B cell (primary cell): Measurements from ENCODE around the gene TBC1D21. TPM values are rescaled to one million over a fixed set of nuclear protein-coding genes. Genes with fewer than 3 reads are reported as not detected.

Experiments
- ATAC-seq: fragments of 200-7000 bp; cut with Tn5 transposase; one replicate; pipeline ENCODE4 v1.10.0; 2021; ENCODE audit warnings: low read depth, mild to moderate bottlenecking, moderate number of reproducible peaks, moderate library complexity
- CTCF ChIA-PET: fragments of 350-600 bp; sonication (Branson Sonifier 250); formaldehyde crosslinking; loops from one replicate; lab custom pipeline; 2021; ENCODE audit warnings: antibody characterized with exemption, inconsistent platforms; lab: Charles Lee
- POLR2A ChIA-PET: fragments of 350-600 bp; sonication (Branson Sonifier 250); formaldehyde crosslinking; loops from one replicate; lab custom pipeline; 2021; ENCODE audit warnings: antibody characterized with exemption; lab: Charles Lee
- DNase-seq: peaks from one replicate; pipeline ENCODE4 v3.0.0; 2013
- H2AFZ ChIP-seq: 2 replicates; pipeline ENCODE4 v1.6.1; 2012; ENCODE audit warnings: mild to moderate bottlenecking, low read depth, low read length; ENCODE audit not compliant: insufficient read depth, poor library complexity, severe bottlenecking
- H3K27ac ChIP-seq, 2 donors: 1 replicate in 1 of 2; 2 replicates in 1 of 2; pipeline ENCODE4 v1.5.1; 2012 to 2013; ENCODE audit warnings: low read length in 2 of 2, mild to moderate bottlenecking in 2 of 2, moderate library complexity in 1 of 2
- H3K27me3 ChIP-seq, 4 experiments: fragments of 200-600 bp in 1 of 4; sonication (generic) in 1 of 4; replicated peaks in 1 of 4; 1 replicate in 2 of 4; 2 replicates in 2 of 4; pipeline versions ENCODE4 v1.6.1 to v1.7.0; 2013 to 2016; ENCODE audit warnings: low read length in 3 of 4, mild to moderate bottlenecking in 2 of 4, mixed read lengths in 1 of 4, moderate library complexity in 1 of 4; ENCODE audit not compliant: insufficient read depth in 4 of 4, control insufficient read depth in 3 of 4; ENCODE audit errors: control extremely low read depth in 1 of 4
- H3K36me3 ChIP-seq, 2 experiments: replicated peaks in 1 of 2; 1 replicate in 1 of 2; 2 replicates in 1 of 2; pipeline versions ENCODE4 v1.6.1 to v1.7.1; 2013; ENCODE audit warnings: low read length in 1 of 2; ENCODE audit not compliant: insufficient read depth in 2 of 2, control insufficient read depth in 1 of 2; ENCODE audit errors: control extremely low read depth in 1 of 2, extremely low read depth in 1 of 2
- H3K4me1 ChIP-seq, 2 donors: fragments of 200-600 bp in 1 of 2; sonication (generic) in 1 of 2; 1 replicate in 1 of 2; 2 replicates in 1 of 2; pipeline versions ENCODE4 v1.5.1 to v1.6.1; 2013 to 2017; ENCODE audit warnings: low read length in 2 of 2; ENCODE audit not compliant: control insufficient read depth in 2 of 2, insufficient read depth in 2 of 2
- H3K4me2 ChIP-seq: replicated peaks from 2 replicates; pipeline ENCODE3; 2012; ENCODE audit warnings: mild to moderate bottlenecking, low read depth, low read length; ENCODE audit not compliant: poor library complexity, severe bottlenecking
- H3K4me3 ChIP-seq, 5 experiments: fragments of 200-600 bp in 1 of 5; sonication (generic) in 1 of 5; 1 replicate in 3 of 5; 2 replicates in 2 of 5; pipeline versions ENCODE4 v1.5.1 to v1.7.0; 2011 to 2016; ENCODE audit warnings: low read length in 4 of 5, mild to moderate bottlenecking in 4 of 5, low read depth in 2 of 5, control low read depth in 1 of 5, moderate library complexity in 1 of 5; ENCODE audit not compliant: insufficient read depth in 1 of 5; ENCODE audit errors: control extremely low read depth in 1 of 5, extremely low read depth in 1 of 5
- H3K79me2 ChIP-seq: fragments of 200-600 bp; sonication (generic); one replicate; pipeline ENCODE4 v1.6.0; 2016; ENCODE audit warnings: low read length; ENCODE audit not compliant: control insufficient read depth, insufficient read depth
- H3K9ac ChIP-seq: fragments of 200-600 bp; sonication (generic); 2 replicates; pipeline ENCODE4 v1.6.1; 2017; ENCODE audit warnings: mild to moderate bottlenecking, low read length, moderate library complexity
- H3K9me3 ChIP-seq, 3 donors: one replicate each; pipeline versions ENCODE4 v1.6.1 to v1.7.1; 2013; ENCODE audit warnings: low read length in 2 of 3; ENCODE audit not compliant: control insufficient read depth in 2 of 3, insufficient read depth in 1 of 3; ENCODE audit errors: control extremely low read depth in 1 of 3
- H4K20me1 ChIP-seq: 2 replicates; pipeline ENCODE4 v1.6.0; 2012; ENCODE audit warnings: mild to moderate bottlenecking, low read length; ENCODE audit not compliant: insufficient read depth, control insufficient read depth, poor library complexity, severe bottlenecking
- H3K27ac Mint-ChIP-seq: one replicate; pipeline ENCODE4 v1.8.0; 2021; ENCODE audit warnings: mixed read lengths
- H3K27me3 Mint-ChIP-seq: one replicate; pipeline ENCODE4 v1.8.0; 2021; ENCODE audit warnings: mixed read lengths
- H3K4me1 Mint-ChIP-seq: one replicate; pipeline ENCODE4 v1.8.0; 2021; ENCODE audit warnings: mixed read lengths
- H3K4me3 Mint-ChIP-seq: one replicate; pipeline ENCODE4 v1.8.0; 2021; ENCODE audit warnings: mixed read lengths
- H3K9me3 Mint-ChIP-seq: one replicate; pipeline ENCODE4 v1.8.0; 2022; ENCODE audit warnings: mixed read lengths; ENCODE audit not compliant: insufficient read depth
- CTCF ChIP-seq: fragments of 200-600 bp; IDR thresholded peaks from one replicate; pipeline ENCODE4 v1.8.0; 2022; ENCODE audit warnings: antibody characterized with exemption, mild to moderate bottlenecking
- EZH2 ChIP-seq: IDR thresholded peaks from 2 replicates; pipeline ENCODE4 v1.6.1; 2012; ENCODE audit warnings: borderline replicate concordance, low read depth, mild to moderate bottlenecking, moderate library complexity, low read length; ENCODE audit not compliant: insufficient read depth, poor library complexity, severe bottlenecking
- WGBS: methylation state at CpG from one replicate; pipeline ENCODE4 v1.1.5; 2013; ENCODE audit warnings: missing lambda C conversion rate; ENCODE audit not compliant: insufficient coverage; 5-methylcytosine and 5-hydroxymethylcytosine counted together
- intact Hi-C: fragments of 100-400 bp; cut with micrococcal nuclease; formaldehyde crosslinking; loops from one replicate; pipeline ENCODE4 v1.10.0; 2022
- polyA plus RNA-seq: library from polyadenylated mRNA; depleted of rRNA; stranded (reverse); fragments of >200 nt; gene quantifications from 2 replicates; pipeline ENCODE4 v1.2.3, GENCODE V29; 2012
- total RNA-seq, 2 donors: library from RNA; stranded (reverse); fragments of 120-200 nt in 1 of 2; gene quantifications; 1 replicate in 1 of 2; 2 replicates in 1 of 2; pipeline versions ENCODE4 v1.2.3 to v1.2.4, GENCODE V29; 2013 to 2022

TBC1D21 gene
- total and polyA plus RNA-seq, 2 donors (not counting 1 experiment from before 2014, with no cell fraction given) = not detected

- Histone ChIP-seq H3K9me3 (peaks cover 0 to 3% (median 0%) of the 10 kb centered on the region in 3 donors), H3K4me2 (no peak overlapping the region), H3K4me1 (no peaks in the 10 kb centered on the region), H2AFZ (no peak overlapping the region), H3K9ac (no peak overlapping the region), H3K4me3 (no peak overlapping the region), H3K79me2 (no peaks in the 10 kb centered on the region), H3K27ac (no peak overlapping the region), H3K36me3 (no peaks in the 10 kb centered on the region), H4K20me1 (no peaks in the 10 kb centered on the region), H3K27me3 (peaks cover 0 to 15% (median 4%) of the 10 kb centered on the region in 4 experiments)
- POLR2A ChIA-PET = no interaction called here
- 68% methylated on average over 2 of the region's 2 CpGs for WGBS
- intact Hi-C loops = no loop called here
- Mint-ChIP-seq H3K4me1 (no peaks in the 10 kb centered on the region), H3K27ac (no peak overlapping the region), H3K27me3 (peaks cover 48% of the 10 kb centered on the region), H3K4me3 (no peak overlapping the region), H3K9me3 (no peaks in the 10 kb centered on the region)
- TF ChIP-seq EZH2 (no peak), CTCF (no peak)
- CTCF ChIA-PET = no interaction called here
- ATAC-seq (no peak), DNase-seq (no peak)
Measured at GRCh38 chr15:73866481-73866880, 6.9 kb upstream of the TBC1D21 start.

- Histone ChIP-seq H3K27me3 (peaks cover 0 to 13% (median 4%) of the 10 kb centered on the region in 4 experiments), H3K27ac (no peak overlapping the region), H3K9me3 (peaks cover 0 to 3% (median 0%) of the 10 kb centered on the region in 3 donors), H3K79me2 (no peaks in the 10 kb centered on the region), H3K4me1 (no peaks in the 10 kb centered on the region), H2AFZ (no peak overlapping the region), H3K36me3 (no peaks in the 10 kb centered on the region), H3K4me3 (no peak overlapping the region), H3K4me2 (no peak overlapping the region), H4K20me1 (no peaks in the 10 kb centered on the region), H3K9ac (no peak overlapping the region)
- no peak for TF ChIP-seq EZH2
- no peak for TF ChIP-seq CTCF
- intact Hi-C loops = no loop called here
- DNase-seq (no peak), ATAC-seq (no peak)
- CTCF ChIA-PET = no interaction called here
- WGBS = 73% methylated on average over 3 of the region's 6 CpGs
- Mint-ChIP-seq H3K27ac (no peak overlapping the region), H3K4me3 (no peak overlapping the region), H3K9me3 (no peaks in the 10 kb centered on the region), H3K27me3 (peaks cover 47% of the 10 kb centered on the region), H3K4me1 (no peaks in the 10 kb centered on the region)
- POLR2A ChIA-PET = no interaction called here
Measured at GRCh38 chr15:73866881-73867410, 6.4 kb upstream of the TBC1D21 start.
